GM23338 (cell line): ENCODE data around the gene LPXN.

Source experiments
- CREB1 ChIP-seq: fragments of 250-450 bp; sonication (Bioruptor Pico); IDR thresholded peaks from 2 replicates; pipeline ENCODE4 v1.5.0; 2020; ENCODE audit warnings: low read depth, mild to moderate bottlenecking, moderate library complexity
- CTCF ChIP-seq, 2 experiments: fragments of 200-600 bp in 1 of 2; sonication (generic) in 1 of 2; conservative IDR thresholded peaks; 2 replicates each; pipeline versions ENCODE4 v1.5.1 to v1.6.1; 2016 to 2017; ENCODE audit warnings: antibody characterized with exemption in 2 of 2, low read depth in 2 of 2, mild to moderate bottlenecking in 2 of 2, moderate library complexity in 1 of 2
- EZH2 ChIP-seq: fragments of 200-600 bp; sonication (generic); IDR thresholded peaks from one replicate; pipeline ENCODE4 v1.8.0; 2017; ENCODE audit warnings: antibody characterized with exemption, mild to moderate bottlenecking, low read depth; ENCODE audit not compliant: unreplicated experiment
- EZH2phosphoT487 ChIP-seq: fragments of 200-600 bp; sonication (generic); IDR thresholded peaks from one replicate; pipeline ENCODE4 v1.8.1; 2018; ENCODE audit warnings: antibody characterized with exemption; ENCODE audit not compliant: unreplicated experiment
- JUNB ChIP-seq: IDR thresholded peaks from one replicate; pipeline ENCODE4 v1.6.1; 2016; ENCODE audit warnings: antibody characterized with exemption; ENCODE audit not compliant: unreplicated experiment
- NANOG ChIP-seq: IDR thresholded peaks from 2 replicates; pipeline ENCODE4 v1.6.1; 2016; ENCODE audit warnings: antibody characterized with exemption, borderline replicate concordance
- POLR2AphosphoS5 ChIP-seq: IDR thresholded peaks from 2 replicates; pipeline ENCODE4 v1.6.1; 2016; ENCODE audit warnings: antibody characterized with exemption, low read depth
- STAT1 ChIP-seq: IDR thresholded peaks from one replicate; pipeline ENCODE4 v1.6.1; 2016; ENCODE audit warnings: antibody characterized with exemption; ENCODE audit not compliant: unreplicated experiment
- ZNF114 ChIP-seq: fragments of 250-450 bp; sonication (Bioruptor Pico); IDR thresholded peaks from 2 replicates; pipeline ENCODE4 v1.5.0; 2020; ENCODE audit warnings: mild to moderate bottlenecking, moderate library complexity
- ZNF331 ChIP-seq: fragments of 250-450 bp; sonication (Bioruptor Pico); IDR thresholded peaks from 2 replicates; pipeline ENCODE4 v1.5.0; 2020; ENCODE audit warnings: low read depth, mild to moderate bottlenecking, moderate library complexity
- TF ChIP-seq, protein P1 (sequence below): IDR thresholded peaks from 2 replicates; pipeline ENCODE4 v1.6.1; 2016; ENCODE audit warnings: antibody characterized with exemption
- TF ChIP-seq, protein P2 (sequence below): IDR thresholded peaks from one replicate; pipeline ENCODE4 v1.6.1; 2018; ENCODE audit warnings: antibody characterized with exemption; ENCODE audit not compliant: unreplicated experiment

DNA sequence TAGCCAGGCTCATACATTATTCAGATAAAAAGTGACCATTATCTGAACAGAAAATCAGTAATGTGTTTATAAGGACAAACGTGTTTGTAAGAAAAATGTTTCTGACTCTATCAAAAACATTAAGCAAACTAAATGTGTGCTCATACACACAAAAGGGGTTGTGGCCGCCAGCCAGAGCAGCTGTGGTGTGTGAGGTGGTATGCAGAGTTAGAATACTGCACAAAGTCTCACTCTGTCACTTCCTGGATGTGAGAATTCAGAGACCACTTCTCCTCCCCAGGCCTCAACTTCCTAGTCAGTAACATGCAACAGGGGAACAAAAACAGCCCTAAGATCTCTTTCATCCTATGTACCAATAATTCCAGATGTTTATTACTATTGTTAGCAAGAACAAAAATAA is 77.2 kb downstream of the LPXN start:
- no peak for TF ChIP-seq CTCF (conservative IDR thresholded peaks at IDR 0.05; ENCODE audit: low read depth in 2 of 2)
- no peak for TF ChIP-seq POLR2AphosphoS5
- no peak for TF ChIP-seq STAT1
- TF ChIP-seq NANOG = no peak
- TF ChIP-seq ZNF114 (CRISPR knock-in tag) = no peak
- TF ChIP-seq EZH2 = no peak
- TF ChIP-seq, protein P1, sequence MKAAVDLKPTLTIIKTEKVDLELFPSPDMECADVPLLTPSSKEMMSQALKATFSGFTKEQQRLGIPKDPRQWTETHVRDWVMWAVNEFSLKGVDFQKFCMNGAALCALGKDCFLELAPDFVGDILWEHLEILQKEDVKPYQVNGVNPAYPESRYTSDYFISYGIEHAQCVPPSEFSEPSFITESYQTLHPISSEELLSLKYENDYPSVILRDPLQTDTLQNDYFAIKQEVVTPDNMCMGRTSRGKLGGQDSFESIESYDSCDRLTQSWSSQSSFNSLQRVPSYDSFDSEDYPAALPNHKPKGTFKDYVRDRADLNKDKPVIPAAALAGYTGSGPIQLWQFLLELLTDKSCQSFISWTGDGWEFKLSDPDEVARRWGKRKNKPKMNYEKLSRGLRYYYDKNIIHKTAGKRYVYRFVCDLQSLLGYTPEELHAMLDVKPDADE = no peak
- TF ChIP-seq EZH2phosphoT487 = no peak
- TF ChIP-seq CREB1 (CRISPR knock-in tag) = no peak
- TF ChIP-seq, protein P2, sequence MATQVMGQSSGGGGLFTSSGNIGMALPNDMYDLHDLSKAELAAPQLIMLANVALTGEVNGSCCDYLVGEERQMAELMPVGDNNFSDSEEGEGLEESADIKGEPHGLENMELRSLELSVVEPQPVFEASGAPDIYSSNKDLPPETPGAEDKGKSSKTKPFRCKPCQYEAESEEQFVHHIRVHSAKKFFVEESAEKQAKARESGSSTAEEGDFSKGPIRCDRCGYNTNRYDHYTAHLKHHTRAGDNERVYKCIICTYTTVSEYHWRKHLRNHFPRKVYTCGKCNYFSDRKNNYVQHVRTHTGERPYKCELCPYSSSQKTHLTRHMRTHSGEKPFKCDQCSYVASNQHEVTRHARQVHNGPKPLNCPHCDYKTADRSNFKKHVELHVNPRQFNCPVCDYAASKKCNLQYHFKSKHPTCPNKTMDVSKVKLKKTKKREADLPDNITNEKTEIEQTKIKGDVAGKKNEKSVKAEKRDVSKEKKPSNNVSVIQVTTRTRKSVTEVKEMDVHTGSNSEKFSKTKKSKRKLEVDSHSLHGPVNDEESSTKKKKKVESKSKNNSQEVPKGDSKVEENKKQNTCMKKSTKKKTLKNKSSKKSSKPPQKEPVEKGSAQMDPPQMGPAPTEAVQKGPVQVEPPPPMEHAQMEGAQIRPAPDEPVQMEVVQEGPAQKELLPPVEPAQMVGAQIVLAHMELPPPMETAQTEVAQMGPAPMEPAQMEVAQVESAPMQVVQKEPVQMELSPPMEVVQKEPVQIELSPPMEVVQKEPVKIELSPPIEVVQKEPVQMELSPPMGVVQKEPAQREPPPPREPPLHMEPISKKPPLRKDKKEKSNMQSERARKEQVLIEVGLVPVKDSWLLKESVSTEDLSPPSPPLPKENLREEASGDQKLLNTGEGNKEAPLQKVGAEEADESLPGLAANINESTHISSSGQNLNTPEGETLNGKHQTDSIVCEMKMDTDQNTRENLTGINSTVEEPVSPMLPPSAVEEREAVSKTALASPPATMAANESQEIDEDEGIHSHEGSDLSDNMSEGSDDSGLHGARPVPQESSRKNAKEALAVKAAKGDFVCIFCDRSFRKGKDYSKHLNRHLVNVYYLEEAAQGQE = no peak
- TF ChIP-seq JUNB = no peak
- TF ChIP-seq ZNF331 (CRISPR knock-in tag) = no peak
